Progenitor cell of endocrine pancreas (in vitro differentiated cells): Measurements from ENCODE around the gene VPS33B. TPM values are rescaled to one million over a fixed set of nuclear protein-coding genes. Genes with fewer than 3 reads are reported as not detected.

Experiments used
- DNase-seq: peaks from one replicate; pipeline ENCODE4 v3.0.0; 2021; ENCODE audit warnings: low spot score; ENCODE audit not compliant: unreplicated experiment
- H3K27ac Mint-ChIP-seq: 2 replicates; pipeline ENCODE4 v1.8.0; 2021; ENCODE audit warnings: mild to moderate bottlenecking, moderate library complexity, mixed read lengths
- H3K27me3 Mint-ChIP-seq: 2 replicates; pipeline ENCODE4 v1.8.0; 2021; ENCODE audit warnings: mixed read lengths
- H3K36me3 Mint-ChIP-seq: 2 replicates; pipeline ENCODE4 v1.8.0; 2022; ENCODE audit warnings: mixed read lengths; ENCODE audit not compliant: insufficient read depth
- H3K4me1 Mint-ChIP-seq: 2 replicates; pipeline ENCODE4 v1.8.0; 2021; ENCODE audit warnings: low read depth, mixed read lengths
- H3K4me3 Mint-ChIP-seq: 2 replicates; pipeline ENCODE4 v1.8.0; 2021; ENCODE audit warnings: low read depth, mild to moderate bottlenecking, moderate library complexity, mixed read lengths
- H3K9me3 Mint-ChIP-seq: 2 replicates; pipeline ENCODE4 v1.8.0; 2021; ENCODE audit warnings: low read depth, mixed read lengths
- CTCF ChIP-seq: fragments of 200-600 bp; sonication (generic); IDR thresholded peaks from one replicate; pipeline ENCODE4 v1.5.0; 2021; ENCODE audit warnings: antibody characterized with exemption, mild to moderate bottlenecking; ENCODE audit not compliant: unreplicated experiment
- total RNA-seq: library from RNA; stranded (reverse); gene quantifications from 2 replicates; pipeline ENCODE4 v1.2.1, GENCODE V29; 2021

Gene VPS33B
- total RNA-seq, 1 donor from 2014 or later = 28.0 TPM

- peaks cover 32% of the 10 kb centered on the region for H3K4me1 Mint-ChIP-seq
- no peaks in the 10 kb centered on the region for H3K9me3 Mint-ChIP-seq
- TF ChIP-seq CTCF = no peak
- H3K4me3 Mint-ChIP-seq = no peak overlapping the region
- peaks cover 1% of the 10 kb centered on the region for H3K36me3 Mint-ChIP-seq
- no peak for DNase-seq
- H3K27me3 Mint-ChIP-seq = no peaks in the 10 kb centered on the region
- H3K27ac Mint-ChIP-seq = peak overlapping the region; percentile 52
These were observed 33.2 kb downstream of the VPS33B start for GRCh38 chr15:90989040-90989768.

- no peaks in the 10 kb centered on the region for H3K27me3 Mint-ChIP-seq
- H3K36me3 Mint-ChIP-seq = peaks cover 6% of the 10 kb centered on the region
- TF ChIP-seq CTCF = no peak
- peak overlapping the region; percentile 3 for H3K4me3 Mint-ChIP-seq
- no peak for DNase-seq
- peak overlapping the region; percentile 18 for H3K27ac Mint-ChIP-seq
- peaks cover 31% of the 10 kb centered on the region for H3K4me1 Mint-ChIP-seq
- no peaks in the 10 kb centered on the region for H3K9me3 Mint-ChIP-seq
These were observed 34.1 kb downstream of the VPS33B start for GRCh38 chr15:90988296-90988695.

DNA sequence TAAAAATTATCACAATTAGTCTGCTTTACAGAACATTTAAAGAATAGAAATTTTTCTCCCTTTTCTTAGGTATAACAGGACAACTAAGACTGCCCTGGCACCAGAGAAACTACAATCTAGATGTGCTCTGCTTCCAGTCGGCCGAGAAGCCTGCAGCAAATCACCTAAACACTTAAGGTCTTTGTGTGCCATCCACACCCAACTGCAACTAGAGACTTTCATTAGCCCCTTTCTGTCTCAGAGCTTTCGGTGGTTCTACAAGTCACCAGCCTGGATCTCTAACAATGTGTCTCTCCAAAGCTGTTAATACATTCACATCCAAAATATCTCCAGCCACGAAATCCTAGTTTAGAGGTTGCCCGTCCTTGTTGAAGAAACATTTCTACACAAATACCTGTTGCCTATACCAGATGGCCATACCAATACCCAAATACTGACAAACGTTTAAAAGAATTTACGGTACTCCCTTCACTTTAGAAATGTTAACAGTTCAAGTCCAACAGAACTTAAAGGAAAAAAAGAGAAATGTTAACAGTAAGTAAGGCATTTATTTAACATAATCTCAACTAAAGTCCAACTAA lies 34.7 kb downstream of the VPS33B start:
- peak overlapping the region; percentile 16 for H3K4me3 Mint-ChIP-seq
- H3K9me3 Mint-ChIP-seq = no peaks in the 10 kb centered on the region
- DNase-seq = no peak
- peaks cover 27% of the 10 kb centered on the region for H3K4me1 Mint-ChIP-seq
- peaks cover 11% of the 10 kb centered on the region for H3K36me3 Mint-ChIP-seq
- no peaks in the 10 kb centered on the region for H3K27me3 Mint-ChIP-seq
- peak overlapping the region; percentile 80 for H3K27ac Mint-ChIP-seq
- no peak for TF ChIP-seq CTCF

DNA sequence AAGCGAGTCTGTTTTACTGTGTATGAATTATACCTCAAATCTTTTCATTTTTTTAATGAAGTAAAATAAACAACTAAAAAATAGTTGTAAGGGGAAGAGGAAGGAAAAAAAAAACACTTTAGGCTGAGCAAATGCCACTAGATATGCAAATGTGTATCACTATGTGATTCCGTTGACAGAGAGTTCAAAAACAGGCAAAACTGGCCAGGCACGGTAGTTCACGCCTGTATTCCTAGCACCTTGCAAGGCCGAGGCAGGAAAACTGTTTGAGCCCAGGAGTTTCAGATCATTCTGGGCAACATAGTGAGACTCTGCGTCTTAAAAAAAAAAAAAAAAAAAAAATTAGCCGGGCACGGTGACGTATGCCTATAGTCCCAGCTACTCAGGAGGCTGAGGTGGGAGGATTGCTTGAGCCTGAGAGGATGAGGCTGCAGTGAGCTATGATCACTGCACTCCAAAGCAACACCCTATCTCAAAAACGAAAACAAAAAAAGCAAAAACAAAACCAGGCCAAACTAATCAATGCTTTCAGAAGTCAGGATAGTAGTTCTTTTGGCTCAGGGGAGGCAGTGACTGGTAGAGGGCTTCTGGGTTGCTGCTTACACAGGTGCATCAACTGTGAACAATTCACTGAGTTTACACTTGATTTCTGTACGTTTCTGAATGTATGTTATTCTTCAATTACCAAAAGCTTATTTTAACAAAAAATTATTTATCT lies 35.4 kb downstream of the VPS33B start:
- Mint-ChIP-seq H3K4me1 (peaks cover 23% of the 10 kb centered on the region), H3K27ac (peak overlapping the region; percentile 52), H3K27me3 (no peaks in the 10 kb centered on the region), H3K9me3 (no peaks in the 10 kb centered on the region), H3K36me3 (peaks cover 13% of the 10 kb centered on the region), H3K4me3 (peak overlapping the region; percentile 45)
- DNase-seq = no peak
- no peak for TF ChIP-seq CTCF

DNA sequence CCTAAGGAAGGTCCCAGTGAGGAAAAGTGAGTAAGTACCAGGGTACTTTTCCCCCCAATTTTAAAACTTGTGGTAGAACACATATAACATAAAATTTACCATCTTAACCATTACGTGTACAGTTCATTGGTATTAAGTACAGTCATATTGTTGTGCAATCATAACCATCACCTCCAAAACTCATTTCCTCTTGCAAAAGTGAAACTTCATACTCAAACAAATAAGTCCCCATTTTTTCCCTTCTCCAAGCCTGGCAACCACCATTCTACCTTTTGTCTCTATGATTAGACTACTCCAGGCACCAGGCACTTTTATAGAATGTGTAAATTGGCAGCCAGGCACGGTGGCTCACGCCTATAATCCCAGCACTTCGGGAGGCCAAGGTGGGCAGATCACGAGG lies 40.3 kb downstream of the VPS33B start:
- H3K27me3 Mint-ChIP-seq = no peaks in the 10 kb centered on the region
- H3K27ac Mint-ChIP-seq = no peak overlapping the region
- H3K36me3 Mint-ChIP-seq = peaks cover 28% of the 10 kb centered on the region
- no peak for DNase-seq
- H3K9me3 Mint-ChIP-seq = no peaks in the 10 kb centered on the region
- H3K4me1 Mint-ChIP-seq = peaks cover 2% of the 10 kb centered on the region
- no peak overlapping the region for H3K4me3 Mint-ChIP-seq
- no peak for TF ChIP-seq CTCF
